Panc1 (cell line): Measurements from ENCODE around the gene KIF1A. TPM values are rescaled to one million over a fixed set of nuclear protein-coding genes. Genes with fewer than 3 reads are reported as not detected.

Experiments
- ATAC-seq: fragments of 200-7000 bp; cut with Tn5 transposase; 2 replicates; pipeline ENCODE4 v1.9.1; 2020; ENCODE audit warnings: mild to moderate bottlenecking, moderate library complexity
- BruUV-seq: library from RNA; stranded (reverse); fragments of 400-500 nt; replicated peaks from 2 replicates; lab custom pipeline; 2021; lab: Mats Ljungman, UMichigan
- CTCF ChIA-PET: fragments of 300-600 bp; sonication (Branson Sonifier 250); formaldehyde crosslinking; loops from one replicate; lab custom pipeline; 2022; ENCODE audit warnings: antibody characterized with exemption; lab: Charles Lee
- POLR2A ChIA-PET: fragments of 300-600 bp; sonication (Branson Sonifier 250); formaldehyde crosslinking; loops from one replicate; lab custom pipeline; 2022; ENCODE audit warnings: antibody characterized with exemption; lab: Charles Lee
- DNase-seq: peaks from one replicate; pipeline ENCODE4 v3.0.0-alpha.2; 2010; ENCODE audit warnings: low read depth, low spot score
- H3K27ac ChIP-seq: 2 replicates; pipeline ENCODE4 v1.5.1; 2011; ENCODE audit warnings: mild to moderate bottlenecking, low read length, inconsistent platforms
- H3K27me3 ChIP-seq: fragments of 200-500 bp; sonication (Bioruptor generic); 2 replicates; pipeline ENCODE4 v1.6.0; 2014; ENCODE audit warnings: low read length, inconsistent platforms; ENCODE audit not compliant: control insufficient read depth, insufficient read depth
- H3K36me3 ChIP-seq: fragments of 200-500 bp; sonication (Bioruptor generic); 2 replicates; pipeline ENCODE4 v1.5.1; 2014; ENCODE audit warnings: inconsistent platforms, mild to moderate bottlenecking, low read length, moderate library complexity; ENCODE audit not compliant: control insufficient read depth, insufficient read depth
- H3K4me1 ChIP-seq: 2 replicates; pipeline ENCODE4 v1.5.1; 2011; ENCODE audit warnings: inconsistent platforms, mild to moderate bottlenecking, low read length, moderate library complexity; ENCODE audit not compliant: control insufficient read depth, insufficient read depth
- H3K4me3 ChIP-seq, 2 experiments: 2 replicates each; pipeline ENCODE4 v1.5.1; 2011 to 2012; ENCODE audit warnings: low read depth in 2 of 2, low read length in 2 of 2, mild to moderate bottlenecking in 2 of 2, inconsistent platforms in 1 of 2, moderate library complexity in 1 of 2
- H3K9me3 ChIP-seq: fragments of 200-500 bp; sonication (Bioruptor generic); 2 replicates; pipeline ENCODE4 v1.5.1; 2014; ENCODE audit warnings: low read depth, mild to moderate bottlenecking, inconsistent platforms, low read length, moderate library complexity; ENCODE audit not compliant: control insufficient read depth, insufficient read depth
- POLR2AphosphoS5 ChIP-seq: IDR thresholded peaks from 2 replicates; pipeline ENCODE4 v1.6.1; 2012; ENCODE audit warnings: mild to moderate bottlenecking, low read depth, low read length, moderate library complexity
- REST ChIP-seq, 2 experiments: IDR thresholded peaks; 2 replicates each; pipeline ENCODE4 v1.6.1; 2011 to 2012; ENCODE audit warnings: low read depth in 2 of 2, control low read depth in 1 of 2, low read length in 1 of 2, mild to moderate bottlenecking in 1 of 2, moderate library complexity in 1 of 2; ENCODE audit not compliant: insufficient read depth in 1 of 2
- SIN3A ChIP-seq: IDR thresholded peaks from 2 replicates; pipeline ENCODE4 v1.6.1; 2012; ENCODE audit warnings: low read depth, mild to moderate bottlenecking, low read length, moderate library complexity, borderline replicate concordance; ENCODE audit not compliant: insufficient read depth
- TCF7L2 ChIP-seq: IDR thresholded peaks from 2 replicates; pipeline ENCODE4 v1.6.1; 2011; ENCODE audit warnings: mild to moderate bottlenecking, low read depth, low read length, inconsistent platforms
- in situ Hi-C: cut with HindIII; loops from 2 replicates; pipeline ENCODE4 v1.10.0; 2016; ENCODE audit warnings: low sequenced_read_pairs, low pct_unique_long_range_greater_than_20kb
- intact Hi-C: fragments of 100-400 bp; cut with micrococcal nuclease; formaldehyde crosslinking; loops from one replicate; pipeline ENCODE4 v1.10.0; 2022; ENCODE audit not compliant: unreplicated experiment
- total RNA-seq: library from RNA; stranded (reverse); gene quantifications from one replicate; pipeline ENCODE4 v1.2.1, GENCODE V29; 2021; ENCODE audit not compliant: unreplicated experiment

Gene KIF1A
- total RNA-seq, 1 experiment from 2014 or later: 132 TPM

GRCh38 chr2:240764605-240765004 is 55.4 kb downstream of the KIF1A start:
- DNase-seq (no peak), ATAC-seq (no peak)
- H3K27me3 ChIP-seq: no peaks in the 10 kb centered on the region
- H3K9me3 ChIP-seq: no peaks in the 10 kb centered on the region
- no peaks in the 10 kb centered on the region for H3K4me1 ChIP-seq
- CTCF ChIA-PET: no interaction called here
- intact Hi-C loops: no loop called here
- no peak overlapping the region for H3K27ac ChIP-seq
- BruUV-seq: no TSS peak
- POLR2A ChIA-PET: no interaction called here
- TF ChIP-seq REST (IDR thresholded peaks at IDR 0.05; ENCODE audit: insufficient read depth in 1 of 2, low read depth in 2 of 2, low read length in 1 of 2) (no peak), TCF7L2 (no peak)
- in situ Hi-C loops: no loop called here
- no peaks in the 10 kb centered on the region for H3K36me3 ChIP-seq
- H3K4me3 ChIP-seq: no peak overlapping the region

GRCh38 chr2:240762971-240763370 is 57.0 kb downstream of the KIF1A start:
- intact Hi-C loops (no loop called here), in situ Hi-C loops (no loop called here)

More at GRCh38 chr2:240762971-240763370, 57.0 kb downstream of the KIF1A start:
- ATAC-seq (no peak), DNase-seq (no peak)
- H3K4me3 ChIP-seq: no peak overlapping the region
- POLR2A ChIA-PET: no interaction called here
- H3K27me3 ChIP-seq: no peaks in the 10 kb centered on the region
- H3K27ac ChIP-seq: no peak overlapping the region
- BruUV-seq: no TSS peak
- no peaks in the 10 kb centered on the region for H3K9me3 ChIP-seq
- CTCF ChIA-PET: no interaction called here
- H3K4me1 ChIP-seq: no peaks in the 10 kb centered on the region
- H3K36me3 ChIP-seq: no peaks in the 10 kb centered on the region
- TF ChIP-seq SIN3A (no peak), REST (IDR thresholded peaks at IDR 0.05; ENCODE audit: insufficient read depth in 1 of 2, low read depth in 2 of 2, low read length in 1 of 2) (no peak), TCF7L2 (no peak), POLR2AphosphoS5 (no peak)
